ENCODE data around the gene OR2J3. TPM values are rescaled to one million over a fixed set of nuclear protein-coding genes. Genes with fewer than 3 reads are reported as not detected.
"Not testable (repeated sequence)": the region's sequence is repeated elsewhere in the genome, so short reads cannot be mapped to it uniquely, and the experiment has no call there.

Gene OR2J3
- total RNA-seq, 4 donors from 2014 or later = not detected

- H3K27ac ChIP-seq = no peak overlapping the region
- no peak for TF ChIP-seq POLR2A (IDR thresholded peaks at IDR 0.05)
- TF ChIP-seq, protein P1, sequence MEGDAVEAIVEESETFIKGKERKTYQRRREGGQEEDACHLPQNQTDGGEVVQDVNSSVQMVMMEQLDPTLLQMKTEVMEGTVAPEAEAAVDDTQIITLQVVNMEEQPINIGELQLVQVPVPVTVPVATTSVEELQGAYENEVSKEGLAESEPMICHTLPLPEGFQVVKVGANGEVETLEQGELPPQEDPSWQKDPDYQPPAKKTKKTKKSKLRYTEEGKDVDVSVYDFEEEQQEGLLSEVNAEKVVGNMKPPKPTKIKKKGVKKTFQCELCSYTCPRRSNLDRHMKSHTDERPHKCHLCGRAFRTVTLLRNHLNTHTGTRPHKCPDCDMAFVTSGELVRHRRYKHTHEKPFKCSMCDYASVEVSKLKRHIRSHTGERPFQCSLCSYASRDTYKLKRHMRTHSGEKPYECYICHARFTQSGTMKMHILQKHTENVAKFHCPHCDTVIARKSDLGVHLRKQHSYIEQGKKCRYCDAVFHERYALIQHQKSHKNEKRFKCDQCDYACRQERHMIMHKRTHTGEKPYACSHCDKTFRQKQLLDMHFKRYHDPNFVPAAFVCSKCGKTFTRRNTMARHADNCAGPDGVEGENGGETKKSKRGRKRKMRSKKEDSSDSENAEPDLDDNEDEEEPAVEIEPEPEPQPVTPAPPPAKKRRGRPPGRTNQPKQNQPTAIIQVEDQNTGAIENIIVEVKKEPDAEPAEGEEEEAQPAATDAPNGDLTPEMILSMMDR (IDR thresholded peaks at IDR 0.05 in 4 of 5, conservative IDR thresholded peaks at IDR 0.05 in 1 of 5) = no peak
- H3K36me3 ChIP-seq = no peaks in the 10 kb centered on the region
- intact Hi-C loops (cut with DNase I; ENCODE audit: low total_unique reads) = no loop called here
- no peak for ATAC-seq
- H3K4me1 ChIP-seq = no peaks in the 10 kb centered on the region
- H3K4me3 ChIP-seq = no peak overlapping the region
- no peaks in the 10 kb centered on the region for H3K9me3 ChIP-seq
- H3K27me3 ChIP-seq = no peaks in the 10 kb centered on the region
- in situ Hi-C loops (cut with MboI; ENCODE audit: low sequenced_read_pairs in 4 of 4) = no loop called here
- DNase-seq = no peak
These were observed 34.5 kb downstream of the OR2J3 start for GRCh38 chr6:29142309-29142708.

DNA sequence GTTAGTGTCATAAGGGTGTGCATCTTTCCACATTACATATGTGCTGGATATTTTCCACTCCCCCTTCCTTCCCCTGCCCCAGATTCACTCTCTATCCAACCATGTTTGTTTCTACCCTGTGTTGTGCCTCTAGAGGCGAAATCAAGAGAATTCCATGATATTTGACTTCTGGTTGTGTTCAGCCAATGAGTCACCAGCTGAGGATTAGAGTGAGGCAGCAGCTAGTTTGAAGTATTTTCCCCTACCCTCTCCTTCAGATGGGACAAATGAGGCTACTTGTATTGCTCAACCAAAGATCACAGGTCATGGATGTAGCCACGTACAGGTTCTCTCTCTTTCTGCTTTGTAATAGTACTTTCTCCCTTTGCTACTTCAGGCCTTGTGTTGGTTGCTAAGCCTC lies 38.3 kb downstream of the OR2J3 start:
- intact Hi-C loops (cut with DNase I; ENCODE audit: low total_unique reads) (no loop called here), in situ Hi-C loops (cut with MboI; ENCODE audit: low sequenced_read_pairs in 4 of 4) (no loop called here)
- DNase-seq = no peak
- ATAC-seq = no peak
- H3K4me1 ChIP-seq = no peaks in the 10 kb centered on the region
- no peaks in the 10 kb centered on the region for H3K36me3 ChIP-seq
- no peak overlapping the region for H3K27ac ChIP-seq
- no peak overlapping the region for H3K4me3 ChIP-seq
- H3K9me3 ChIP-seq = no peaks in the 10 kb centered on the region
- H3K27me3 ChIP-seq = no peaks in the 10 kb centered on the region
- no peak for TF ChIP-seq POLR2A (IDR thresholded peaks at IDR 0.05)
- TF ChIP-seq, protein P1 (IDR thresholded peaks at IDR 0.05 in 4 of 5, conservative IDR thresholded peaks at IDR 0.05 in 1 of 5) = no peak

DNA sequence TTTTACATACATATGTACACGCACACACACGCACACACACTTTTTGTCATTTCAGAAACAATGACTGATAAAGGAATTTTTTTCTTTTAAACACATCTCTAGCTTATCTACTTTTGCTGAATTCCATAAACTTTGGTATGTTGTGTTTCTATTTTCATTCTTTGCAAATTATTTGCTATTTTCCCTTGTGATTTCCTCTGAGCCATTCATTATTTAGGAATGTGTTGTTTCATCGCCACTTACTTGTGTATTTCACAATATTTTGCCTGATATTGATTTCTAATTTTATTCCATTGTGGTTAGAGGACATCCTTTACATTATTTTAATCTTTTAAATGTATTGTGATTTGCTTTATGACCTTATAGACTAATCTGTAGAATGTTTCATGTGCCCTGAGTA lies 39.2 kb downstream of the OR2J3 start:
- in situ Hi-C loops (cut with MboI; ENCODE audit: low sequenced_read_pairs in 4 of 4) = no loop called here
- intact Hi-C loops (cut with DNase I; ENCODE audit: low total_unique reads) = no loop called here
- TF ChIP-seq, protein P1 (IDR thresholded peaks at IDR 0.05 in 4 of 5, conservative IDR thresholded peaks at IDR 0.05 in 1 of 5) = no peak
- no peak for TF ChIP-seq POLR2A (IDR thresholded peaks at IDR 0.05)

DNA sequence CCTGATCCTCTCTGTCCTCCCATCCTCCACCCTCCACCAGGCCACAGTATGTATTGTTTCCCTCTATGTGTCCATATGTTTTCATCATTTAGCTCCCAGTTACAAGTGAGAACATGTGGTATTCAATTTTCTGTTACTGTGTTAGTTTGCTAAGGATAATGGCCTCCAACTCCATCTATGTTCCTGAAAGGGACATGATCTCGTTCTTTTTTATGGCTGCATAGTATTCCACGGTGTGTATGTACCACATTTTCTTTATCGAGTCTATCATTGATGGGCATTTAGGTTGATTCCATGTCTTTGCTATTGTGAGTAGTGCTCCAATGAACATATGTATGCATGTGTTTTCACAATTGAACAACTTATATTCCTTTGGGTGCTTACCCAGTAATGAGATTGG lies 41.6 kb downstream of the OR2J3 start:
- in situ Hi-C loops (cut with MboI; ENCODE audit: low sequenced_read_pairs in 4 of 4); H3K4me1 ChIP-seq; intact Hi-C loops (cut with DNase I; ENCODE audit: low total_unique reads); H3K4me3 ChIP-seq; H3K36me3 ChIP-seq; H3K27me3 ChIP-seq; H3K9me3 ChIP-seq; H3K27ac ChIP-seq; DNase-seq; ATAC-seq: not testable (repeated sequence)

More for the DNA sequence above, 39.2 kb downstream of the OR2J3 start:
- Histone ChIP-seq H3K36me3 (no peaks in the 10 kb centered on the region), H3K4me1 (no peaks in the 10 kb centered on the region), H3K9me3 (no peaks in the 10 kb centered on the region), H3K27me3 (no peaks in the 10 kb centered on the region), H3K4me3 (no peak overlapping the region), H3K27ac (no peak overlapping the region)
- ATAC-seq = no peak
- no peak for DNase-seq

DNA sequence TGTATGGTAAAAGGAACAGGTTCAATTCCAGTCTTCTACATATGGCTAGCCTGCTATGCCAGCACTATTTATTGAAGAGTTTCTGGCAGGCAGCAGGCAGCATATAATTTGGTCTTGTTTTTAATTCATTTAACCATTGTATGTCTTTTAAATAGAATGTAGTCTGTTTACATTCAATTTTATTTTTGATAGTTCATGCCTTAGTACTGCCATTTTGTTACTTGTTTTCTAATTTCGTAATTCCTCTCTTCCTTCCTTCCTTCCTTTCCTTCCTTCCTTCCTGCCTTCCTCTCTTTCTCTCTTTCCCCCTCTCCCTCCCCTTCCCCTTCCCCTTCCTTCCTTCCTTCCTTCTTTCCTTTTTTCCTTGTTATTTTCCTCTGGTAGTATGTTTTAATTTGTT lies 45.2 kb downstream of the OR2J3 start:
- in situ Hi-C loops (cut with MboI; ENCODE audit: low sequenced_read_pairs in 4 of 4) (no loop called here), intact Hi-C loops (cut with DNase I; ENCODE audit: low total_unique reads) (no loop called here)
- ATAC-seq = no peak
- H3K27me3 ChIP-seq = no peaks in the 10 kb centered on the region
- no peaks in the 10 kb centered on the region for H3K36me3 ChIP-seq
- H3K4me1 ChIP-seq = no peaks in the 10 kb centered on the region
- DNase-seq = no peak
- no peak overlapping the region for H3K27ac ChIP-seq
- H3K4me3 ChIP-seq = no peak overlapping the region
- TF ChIP-seq, protein P1 (IDR thresholded peaks at IDR 0.05 in 4 of 5, conservative IDR thresholded peaks at IDR 0.05 in 1 of 5) = no peak
- no peak for TF ChIP-seq POLR2A (IDR thresholded peaks at IDR 0.05)
- no peaks in the 10 kb centered on the region for H3K9me3 ChIP-seq

- H3K27ac ChIP-seq; in situ Hi-C loops (cut with MboI; ENCODE audit: low sequenced_read_pairs in 4 of 4); H3K36me3 ChIP-seq; intact Hi-C loops (cut with DNase I; ENCODE audit: low total_unique reads); H3K4me1 ChIP-seq; H3K27me3 ChIP-seq; ATAC-seq; H3K4me3 ChIP-seq; H3K9me3 ChIP-seq; DNase-seq: not testable (repeated sequence)
These were observed 47.3 kb downstream of the OR2J3 start for GRCh38 chr6:29155182-29155581.

- H3K4me3 ChIP-seq; in situ Hi-C loops (cut with MboI; ENCODE audit: low sequenced_read_pairs in 4 of 4); DNase-seq; intact Hi-C loops (cut with DNase I; ENCODE audit: low total_unique reads); H3K27ac ChIP-seq; ATAC-seq; H3K27me3 ChIP-seq; H3K9me3 ChIP-seq; H3K4me1 ChIP-seq; H3K36me3 ChIP-seq: not testable (repeated sequence)
These were observed 52.1 kb downstream of the OR2J3 start for GRCh38 chr6:29159922-29160321.

Data from gastrocnemius medialis (tissue), 4 donors.